Stimulated activated CD8-positive, alpha-beta memory T cell treated with anti-CD3 and anti-CD28 coated beads, Interleukin-12 subunit alpha, Interleukin-12 subunit beta, amount 100 ng/mL, for 24 hours (primary cell): ENCODE results near the gene AGAP1.

Experiments used
- DNase-seq: peaks from one replicate; pipeline ENCODE4 v3.0.0-alpha.2; 2020; ENCODE audit errors: extremely low read depth

Gene AGAP1

GRCh38 chr2:235508371-235509160 is 14.7 kb downstream of the AGAP1 start:
- DNase-seq, result no peak

GRCh38 chr2:235510318-235510717 is 16.5 kb downstream of the AGAP1 start:
- DNase-seq, result no peak

- no peak for DNase-seq
Observed at GRCh38 chr2:235511187-235511661, 17.4 kb downstream of the AGAP1 start.

- no peak for DNase-seq
Observed at GRCh38 chr2:235511751-235512698, 18.2 kb downstream of the AGAP1 start.

- no peak for DNase-seq
Observed at GRCh38 chr2:235512699-235513053, 18.8 kb downstream of the AGAP1 start.

GRCh38 chr2:235513984-235514626 is 20.3 kb downstream of the AGAP1 start:
- DNase-seq, result no peak

- no peak for DNase-seq
Observed at GRCh38 chr2:235514627-235515363, 21.0 kb downstream of the AGAP1 start.

GRCh38 chr2:235515364-235515742 is 21.5 kb downstream of the AGAP1 start:
- DNase-seq, result no peak

GRCh38 chr2:235515821-235516220 is 22.0 kb downstream of the AGAP1 start:
- DNase-seq, result no peak

GRCh38 chr2:235516257-235516656 is 22.4 kb downstream of the AGAP1 start:
- no peak for DNase-seq

GRCh38 chr2:235518322-235519090 is 24.7 kb downstream of the AGAP1 start:
- no peak for DNase-seq

- no peak for DNase-seq
Observed at GRCh38 chr2:235520787-235521186, 26.9 kb downstream of the AGAP1 start.

- no peak for DNase-seq
Observed at GRCh38 chr2:235521844-235522243, 28.0 kb downstream of the AGAP1 start.

GRCh38 chr2:235523021-235523420 is 29.2 kb downstream of the AGAP1 start:
- DNase-seq, result no peak

- no peak for DNase-seq
Observed at GRCh38 chr2:235523486-235524150, 29.8 kb downstream of the AGAP1 start.

GRCh38 chr2:235526166-235526565 is 32.3 kb downstream of the AGAP1 start:
- DNase-seq, result no peak

- no peak for DNase-seq
Observed at GRCh38 chr2:235527806-235528469, 34.1 kb downstream of the AGAP1 start.

GRCh38 chr2:235529621-235530020 is 35.8 kb downstream of the AGAP1 start:
- DNase-seq, result no peak

- DNase-seq, result no peak
Observed at GRCh38 chr2:235530735-235531134, 36.9 kb downstream of the AGAP1 start.

- no peak for DNase-seq
Observed at GRCh38 chr2:235532307-235532706, 38.5 kb downstream of the AGAP1 start.
